ENCODE data around the gene SNIP1.
"Not testable (repeated sequence)": the region's sequence is repeated elsewhere in the genome, so short reads cannot be mapped to it uniquely, and the experiment has no call there.

Gene SNIP1

GRCh38 chr1:37514350-37515184 lies 39.5 kb downstream of the SNIP1 start, which contains the start of gene MEAF6:
Gene MEAF6 (minus strand): TSS chr1:37514766. CDS start chr1:37514746, 20 bp downstream.
- peak; percentile 98 for DNase-seq

GRCh38 chr1:37513795-37514349 lies 40.2 kb downstream of the SNIP1 start:
- peak; percentile 60 for DNase-seq

GRCh38 chr1:37509181-37509580 lies 44.9 kb downstream of the SNIP1 start:
- DNase-seq: no peak

DNA sequence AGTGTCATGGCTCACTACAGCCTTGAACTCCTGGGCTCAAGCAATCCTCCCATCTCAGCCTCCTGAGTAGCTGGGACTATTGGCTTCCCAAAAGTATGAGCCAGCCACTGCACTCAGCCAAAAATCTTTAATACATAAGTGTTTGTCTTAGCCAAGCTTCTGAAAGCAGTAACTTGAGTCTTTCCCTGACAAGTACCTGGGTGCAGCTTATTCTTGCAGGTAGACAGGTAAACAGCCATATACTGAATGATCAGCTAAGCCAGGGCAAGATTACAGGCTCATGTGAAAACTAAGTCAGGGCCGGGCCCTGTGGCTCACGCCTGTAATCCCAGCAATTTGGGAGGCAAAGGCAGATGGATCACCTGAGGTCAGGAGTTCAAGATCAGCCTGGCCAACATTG lies 47.4 kb downstream of the SNIP1 start:
- no peak for DNase-seq

DNA sequence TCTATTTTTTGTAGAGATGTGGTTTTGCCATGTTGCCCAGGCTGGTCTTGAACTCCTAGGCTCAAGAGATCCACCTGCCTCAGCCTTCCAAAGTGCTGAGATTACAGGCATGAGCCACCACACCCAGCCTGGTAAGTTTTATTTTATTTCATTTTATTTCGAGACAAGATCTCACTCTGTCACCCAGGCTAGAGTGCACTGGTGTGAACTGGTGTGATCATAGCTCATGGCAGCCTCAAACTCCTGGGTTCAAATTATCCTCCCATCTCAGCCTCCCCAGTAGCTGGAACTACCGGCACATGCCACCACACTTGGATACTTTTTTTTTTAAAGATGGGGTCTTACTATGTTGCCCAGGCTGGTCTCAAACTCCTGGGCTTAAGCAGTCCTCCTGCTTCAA lies 51.3 kb downstream of the SNIP1 start:
- DNase-seq: not testable (repeated sequence)

- DNase-seq: no peak
Observed at GRCh38 chr1:37502104-37502503, 52.0 kb downstream of the SNIP1 start.

DNA sequence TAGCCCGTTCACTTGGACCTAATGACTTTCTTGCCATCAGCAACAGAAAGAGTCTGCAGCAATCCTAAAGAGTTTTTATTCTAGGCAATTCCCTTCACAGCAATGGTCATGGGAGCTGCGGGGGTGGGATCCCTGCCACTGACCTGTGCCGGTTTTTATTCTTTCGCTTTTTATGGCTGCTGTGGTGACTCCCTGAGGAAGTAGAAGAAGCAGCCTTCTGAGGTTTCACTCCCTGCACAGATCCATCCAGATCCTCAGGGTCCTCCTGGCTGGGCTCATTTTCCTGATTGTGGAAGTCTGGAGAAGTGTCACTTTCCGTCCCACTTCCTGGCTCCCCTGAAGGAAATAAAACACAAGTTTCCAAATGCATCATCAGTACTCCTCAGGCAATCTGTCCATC lies 52.4 kb downstream of the SNIP1 start:
- no peak for DNase-seq

DNA sequence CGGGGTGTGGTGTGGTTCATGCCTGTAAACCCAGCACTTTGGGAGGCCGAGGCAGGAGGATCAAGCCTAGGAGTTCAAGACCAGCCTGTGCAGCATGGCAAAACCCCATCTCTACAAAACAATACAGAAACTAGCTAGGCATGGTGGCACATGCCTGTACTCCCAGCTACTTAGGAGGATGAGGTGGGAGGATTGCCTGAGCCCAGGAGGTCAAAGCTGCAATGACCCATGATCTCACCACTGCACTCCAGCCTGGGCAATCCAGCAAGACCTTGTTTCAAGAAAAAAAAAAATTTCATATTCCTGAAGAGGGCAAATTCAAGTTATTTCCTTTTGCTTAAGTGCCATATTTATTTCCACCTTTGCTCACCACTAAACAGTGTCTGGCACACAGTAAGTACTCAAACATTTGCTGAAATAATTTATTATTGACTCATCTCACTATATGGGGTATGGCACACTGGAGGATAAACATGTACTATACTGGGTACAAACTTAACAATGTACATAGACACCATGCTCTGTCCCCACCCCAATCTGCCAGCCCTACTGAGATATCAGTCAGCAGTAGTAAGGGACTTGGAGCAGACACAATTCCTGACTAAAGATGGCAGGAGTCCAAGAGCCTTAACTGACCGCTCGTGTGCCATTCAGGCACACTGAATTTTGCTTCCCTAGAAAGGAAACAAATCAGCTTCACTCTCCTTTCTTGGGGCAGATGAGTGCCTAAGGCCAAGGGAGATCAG lies 55.0 kb downstream of the SNIP1 start:
- no peak for DNase-seq

DNA sequence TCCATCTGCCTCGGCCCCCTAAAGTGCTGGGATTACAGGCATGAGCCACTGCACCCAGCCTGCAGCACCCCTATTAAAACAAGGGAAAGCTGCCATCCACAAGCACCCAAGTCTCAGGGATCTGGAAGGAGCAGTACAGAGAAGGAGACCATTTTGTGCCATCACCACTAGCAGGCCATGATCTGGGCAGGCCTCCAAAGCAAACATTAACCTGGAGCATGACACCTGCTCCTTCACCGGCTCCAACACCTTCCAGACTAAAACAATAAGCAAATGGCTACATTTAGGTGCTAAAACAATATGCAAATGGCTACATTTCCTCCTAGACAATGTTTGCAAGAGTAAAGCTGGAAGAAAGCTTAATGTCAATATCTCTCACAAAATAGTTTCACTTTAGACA lies 56.3 kb downstream of the SNIP1 start:
- no peak for DNase-seq

DNA sequence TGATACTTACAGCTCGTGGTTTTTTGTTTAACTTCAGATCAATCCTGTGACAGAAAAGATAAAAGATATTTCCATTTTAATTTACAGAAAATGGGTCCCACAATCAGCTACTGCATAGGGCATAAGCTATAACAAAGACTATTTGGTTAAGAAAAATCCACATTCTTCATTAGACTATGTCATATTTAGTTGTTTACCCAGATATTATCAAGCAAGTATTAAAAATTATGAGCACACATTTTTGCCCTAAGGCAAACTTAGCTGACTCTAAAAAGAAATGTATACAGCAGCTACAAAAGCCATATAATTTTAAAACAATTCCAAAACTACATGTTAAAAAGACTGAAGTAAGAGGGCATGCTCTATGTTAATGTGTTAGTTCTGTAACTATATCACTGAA lies 58.2 kb downstream of the SNIP1 start:
- no peak for DNase-seq

GRCh38 chr1:37493336-37494098 lies 60.6 kb downstream of the SNIP1 start:
- no peak for DNase-seq

DNA sequence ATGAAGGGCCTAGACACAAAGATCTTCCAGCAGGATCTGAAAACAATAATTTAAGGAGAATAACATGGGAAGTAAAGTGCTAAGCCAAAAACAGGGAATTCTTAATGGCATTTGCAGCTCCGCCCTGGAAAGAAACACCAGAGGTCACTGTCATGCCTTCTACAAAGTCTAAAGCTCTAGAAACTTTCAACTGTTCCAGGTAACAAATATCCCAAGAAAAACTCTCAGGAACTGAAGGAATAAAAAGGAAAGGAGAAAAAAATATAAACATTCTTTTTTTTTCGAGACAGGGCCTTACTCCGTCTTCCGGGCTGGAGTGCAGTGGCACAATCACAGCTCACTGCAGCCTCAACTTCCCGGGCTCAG lies 66.5 kb downstream of the SNIP1 start:
- no peak for DNase-seq

DNA sequence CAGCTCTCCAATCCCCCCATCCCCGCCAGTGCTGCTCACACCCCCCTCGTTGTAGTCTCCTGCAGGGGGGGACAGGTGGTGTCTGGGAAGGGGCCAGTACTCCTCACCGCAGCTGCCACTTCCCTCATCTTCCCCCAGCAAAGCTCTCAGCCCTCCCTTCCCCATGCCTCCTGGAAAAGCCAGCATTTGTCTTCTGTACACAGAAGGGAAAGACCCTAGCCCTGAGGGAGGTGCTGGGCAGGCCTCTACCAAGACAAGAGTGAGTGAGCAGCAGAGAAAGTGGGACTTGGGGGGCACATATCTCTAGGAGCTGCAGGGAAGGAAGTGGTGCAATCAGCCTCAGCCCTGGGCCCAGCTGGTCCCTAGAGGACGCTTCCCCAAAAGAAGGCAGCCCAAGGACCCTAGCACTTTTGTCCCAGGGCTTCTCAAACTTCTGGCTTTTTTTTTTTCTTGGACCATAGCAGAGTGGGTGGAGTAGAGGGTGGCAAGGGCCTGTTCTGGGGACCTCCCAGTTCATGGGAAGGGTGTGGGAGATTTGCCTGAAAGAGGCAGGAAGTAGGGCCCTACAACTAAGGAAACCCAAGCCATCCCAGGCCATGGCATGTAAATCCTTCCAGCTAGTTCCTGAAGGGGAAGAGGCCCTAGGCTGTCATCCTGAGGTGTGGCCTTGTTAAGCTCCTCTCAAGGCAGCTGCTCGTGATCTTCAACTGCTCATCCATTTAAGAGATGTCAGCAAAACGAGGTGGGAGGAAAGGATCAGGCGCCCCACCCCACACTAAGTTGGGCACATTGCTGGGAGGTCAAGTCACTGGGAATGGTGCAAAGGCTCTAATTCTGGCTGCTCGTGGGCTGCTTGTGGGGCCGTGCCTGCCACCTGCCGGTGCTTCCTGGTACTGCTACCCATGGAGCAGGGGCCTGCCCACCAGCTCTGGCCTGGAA lies 67.1 kb downstream of the SNIP1 start:
- peak; percentile 54 for DNase-seq

DNA sequence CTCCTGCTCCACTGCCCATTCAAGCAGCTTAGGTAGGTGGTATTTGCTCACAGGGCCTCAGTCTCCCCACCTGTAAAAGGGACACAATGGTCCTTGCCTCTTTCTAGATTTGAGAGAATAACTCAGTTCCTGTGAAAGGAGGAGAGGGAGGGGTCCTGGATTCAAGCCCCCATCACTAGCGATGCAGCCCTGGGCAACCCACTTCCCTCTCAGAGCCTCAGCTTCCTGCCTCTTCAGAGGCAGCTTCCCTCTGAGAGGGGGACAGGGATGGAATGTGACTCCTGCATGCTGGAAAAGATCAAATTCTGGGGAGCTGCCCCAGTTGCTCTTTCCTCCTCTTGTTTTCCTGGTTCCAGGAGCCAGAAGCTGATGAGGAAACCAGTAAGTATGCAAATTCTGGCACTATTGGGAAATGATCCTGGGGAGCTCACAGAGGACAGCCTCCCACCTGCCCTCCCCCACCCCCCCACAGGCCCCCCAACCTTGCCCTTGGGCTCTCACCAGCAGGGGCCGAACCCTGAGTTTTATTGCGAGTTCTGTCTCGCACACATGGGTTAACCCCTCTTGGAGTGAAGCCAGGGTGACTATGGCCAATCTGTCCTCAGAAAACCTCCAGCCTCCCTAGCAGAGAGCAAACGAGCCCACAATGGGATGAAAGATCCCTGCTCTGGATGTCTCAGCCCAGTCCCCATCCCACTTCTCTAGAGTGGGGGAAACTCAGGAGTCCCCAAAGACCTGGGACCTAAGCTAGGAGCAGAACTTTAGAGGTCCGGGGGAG lies 68.0 kb downstream of the SNIP1 start:
- no peak for DNase-seq

Data from right kidney (tissue), 1 donor.